ENCODE measurements around the gene PCARE. TPM values are rescaled to one million over a fixed set of nuclear protein-coding genes. Genes with fewer than 3 reads are reported as not detected.

PCARE gene
- total and polyA plus RNA-seq, 2 experiments from 2014 or later: not detected

- Histone ChIP-seq H3K27ac (ENCODE audit: low read depth) (no peak overlapping the region), H4K20me1 (replicated peaks; ENCODE audit: insufficient read depth) (no peaks in the 10 kb centered on the region), H3K9me2 (ENCODE audit: insufficient read depth) (no peaks in the 10 kb centered on the region), H3K4me2 (no peak overlapping the region), H3K27me3 (ENCODE audit: insufficient read depth) (no peaks in the 10 kb centered on the region), H3K4me1 (ENCODE audit: insufficient read depth) (no peaks in the 10 kb centered on the region), H3K36me3 (ENCODE audit: insufficient read depth) (no peaks in the 10 kb centered on the region), H3K79me2 (replicated peaks; ENCODE audit: insufficient read depth) (no peaks in the 10 kb centered on the region), H3K4me3 (no peak overlapping the region), H2AFZ (no peak overlapping the region), H3F3A (replicated peaks; ENCODE audit: low read depth) (no peaks in the 10 kb centered on the region)
- ATAC-seq (no peak), DNase-seq (ENCODE audit: low spot score) (no peak)
- Mint-ChIP-seq H3K27ac (no peak overlapping the region), H3K4me3 (no peak overlapping the region), H3K36me3 (ENCODE audit: low read depth) (peaks cover 3% of the 10 kb centered on the region; the same call in 1 of the 3 replicates), H3K9me3 (peaks cover 5% of the 10 kb centered on the region; the same call in 1 of the 3 replicates), H3K4me1 (peaks cover 6% of the 10 kb centered on the region; the same call in 2 of the 3 replicates), H3K27me3 (ENCODE audit: insufficient read depth, low read depth, poor library complexity) (peaks cover 4% of the 10 kb centered on the region)
- no peak for TF ChIP-seq STAT1 (IDR thresholded peaks at IDR 0.05; ENCODE audit: unreplicated experiment)
- TF ChIP-seq JUNB (IDR thresholded peaks at IDR 0.05; ENCODE audit: unreplicated experiment): no peak
- TF ChIP-seq ZNF331 (CRISPR knock-in tag; IDR thresholded peaks at IDR 0.05; ENCODE audit: low read depth): no peak
Observed at GRCh38 chr2:29021886-29022285, 52.4 kb downstream of the PCARE start.

- DNase-seq (ENCODE audit: low spot score) (no peak), ATAC-seq (no peak)
- no peaks in the 10 kb centered on the region for H3K9me2 ChIP-seq (ENCODE audit: insufficient read depth)
- no peak for TF ChIP-seq ZNF331 (CRISPR knock-in tag; IDR thresholded peaks at IDR 0.05; ENCODE audit: low read depth)
- TF ChIP-seq STAT1 (IDR thresholded peaks at IDR 0.05; ENCODE audit: unreplicated experiment): no peak
- no peak for TF ChIP-seq ETS1 (IDR thresholded peaks at IDR 0.05)
- no peak for TF ChIP-seq CREB1 (CRISPR knock-in tag; IDR thresholded peaks at IDR 0.05; ENCODE audit: low read depth)
- H3K4me3 ChIP-seq: no peak overlapping the region
- peaks cover 10% of the 10 kb centered on the region; the same call in 2 of the 3 replicates for H3K4me1 Mint-ChIP-seq
- H3K4me1 ChIP-seq (ENCODE audit: insufficient read depth): no peaks in the 10 kb centered on the region
- H3K27ac Mint-ChIP-seq: no peak overlapping the region
- H3F3A ChIP-seq (replicated peaks; ENCODE audit: low read depth): no peaks in the 10 kb centered on the region
- H3K79me2 ChIP-seq (replicated peaks; ENCODE audit: insufficient read depth): no peaks in the 10 kb centered on the region
- H3K27me3 Mint-ChIP-seq (ENCODE audit: insufficient read depth, low read depth, poor library complexity): peaks cover 4% of the 10 kb centered on the region
- no peaks in the 10 kb centered on the region for H3K27me3 ChIP-seq (ENCODE audit: insufficient read depth)
- no peak overlapping the region for H2AFZ ChIP-seq
- H4K20me1 ChIP-seq (replicated peaks; ENCODE audit: insufficient read depth): no peaks in the 10 kb centered on the region
- H3K4me2 ChIP-seq: no peak overlapping the region
- peaks cover 5% of the 10 kb centered on the region; the same call in 1 of the 3 replicates for H3K9me3 Mint-ChIP-seq
- H3K36me3 ChIP-seq (ENCODE audit: insufficient read depth): no peaks in the 10 kb centered on the region
- H3K4me3 Mint-ChIP-seq: no peak overlapping the region
- no peak overlapping the region for H3K27ac ChIP-seq (ENCODE audit: low read depth)
- peaks cover 3% of the 10 kb centered on the region; the same call in 1 of the 3 replicates for H3K36me3 Mint-ChIP-seq (ENCODE audit: low read depth)
Observed at GRCh38 chr2:29017716-29018435, 56.4 kb downstream of the PCARE start.

- Histone ChIP-seq H3K79me2 (replicated peaks; ENCODE audit: insufficient read depth) (no peaks in the 10 kb centered on the region), H3F3A (replicated peaks; ENCODE audit: low read depth) (no peaks in the 10 kb centered on the region), H3K9me2 (ENCODE audit: insufficient read depth) (no peaks in the 10 kb centered on the region), H3K27ac (ENCODE audit: low read depth) (no peak overlapping the region), H4K20me1 (replicated peaks; ENCODE audit: insufficient read depth) (no peaks in the 10 kb centered on the region), H3K4me3 (no peak overlapping the region), H3K27me3 (ENCODE audit: insufficient read depth) (no peaks in the 10 kb centered on the region), H3K36me3 (ENCODE audit: insufficient read depth) (no peaks in the 10 kb centered on the region), H3K4me1 (ENCODE audit: insufficient read depth) (no peaks in the 10 kb centered on the region), H2AFZ (no peak overlapping the region), H3K4me2 (no peak overlapping the region)
- DNase-seq (ENCODE audit: low spot score) (no peak), ATAC-seq (no peak)
- H3K9me3 Mint-ChIP-seq: peaks cover 5% of the 10 kb centered on the region; the same call in 1 of the 3 replicates
- H3K4me1 Mint-ChIP-seq: peaks cover 15% of the 10 kb centered on the region
- peaks cover 3% of the 10 kb centered on the region; the same call in 1 of the 3 replicates for H3K36me3 Mint-ChIP-seq (ENCODE audit: low read depth)
- H3K27ac Mint-ChIP-seq: no peak overlapping the region
- H3K27me3 Mint-ChIP-seq (ENCODE audit: insufficient read depth, low read depth, poor library complexity): peaks cover 7% of the 10 kb centered on the region
- no peak overlapping the region for H3K4me3 Mint-ChIP-seq
- no peak for TF ChIP-seq POLR2AphosphoS5 (IDR thresholded peaks at IDR 0.05; ENCODE audit: low read depth)
- TF ChIP-seq ZNF462 (CRISPR knock-in tag; IDR thresholded peaks at IDR 0.05): no peak
Observed at GRCh38 chr2:29016504-29016903, 57.8 kb downstream of the PCARE start.
